HG03025 (cell line): ENCODE measurements around the gene STPG2.

Experiments used
- ATAC-seq: cut with Tn5 transposase; IDR thresholded peaks from one replicate; pipeline ENCODE4 v1.9.1; 2021; ENCODE audit warnings: mild to moderate bottlenecking, moderate library complexity; ENCODE audit not compliant: unreplicated experiment, low FRiP score

The STPG2 gene

GRCh38 chr4:98143001-98143899 is at the start of gene STPG2:
Gene STPG2, minus strand, starts transcription at chr4:98143476.
- peak; percentile 100 for ATAC-seq

- ATAC-seq, result no peak
These were observed 42.0 kb upstream of the STPG2 start for GRCh38 chr4:98185279-98185678.

- ATAC-seq, result no peak
These were observed 38.5 kb upstream of the STPG2 start for GRCh38 chr4:98181809-98182208.

GRCh38 chr4:98179951-98180350 is 36.7 kb upstream of the STPG2 start:
- ATAC-seq, result no peak

GRCh38 chr4:98176531-98176930 is 33.3 kb upstream of the STPG2 start:
- no peak for ATAC-seq

GRCh38 chr4:98170035-98170434 is 26.8 kb upstream of the STPG2 start:
- no peak for ATAC-seq

GRCh38 chr4:98166731-98167041 is 23.4 kb upstream of the STPG2 start:
- no peak for ATAC-seq

- ATAC-seq, result no peak
These were observed 22.9 kb upstream of the STPG2 start for GRCh38 chr4:98166025-98166730.

GRCh38 chr4:98162696-98163095 is 19.4 kb upstream of the STPG2 start:
- no peak for ATAC-seq

- ATAC-seq, result no peak
These were observed 8.1 kb upstream of the STPG2 start for GRCh38 chr4:98151145-98151924.

- ATAC-seq, result no peak
These were observed 7.0 kb upstream of the STPG2 start for GRCh38 chr4:98150092-98150761.

GRCh38 chr4:98148856-98149255 is 5.6 kb upstream of the STPG2 start:
- ATAC-seq, result no peak

GRCh38 chr4:98126141-98126540 is 17.1 kb downstream of the STPG2 start:
- ATAC-seq, result no peak

GRCh38 chr4:98125585-98125984 is 17.7 kb downstream of the STPG2 start:
- ATAC-seq, result no peak

GRCh38 chr4:98117363-98117762 is 25.9 kb downstream of the STPG2 start:
- no peak for ATAC-seq

GRCh38 chr4:98113012-98113411 is 30.3 kb downstream of the STPG2 start:
- ATAC-seq, result no peak

- ATAC-seq, result no peak
These were observed 32.3 kb downstream of the STPG2 start for GRCh38 chr4:98110929-98111328.

GRCh38 chr4:98110214-98110613 is 33.1 kb downstream of the STPG2 start:
- no peak for ATAC-seq

- no peak for ATAC-seq
These were observed 40.6 kb downstream of the STPG2 start for GRCh38 chr4:98102660-98103059.

- ATAC-seq, result no peak
These were observed 41.3 kb downstream of the STPG2 start for GRCh38 chr4:98101988-98102387.

GRCh38 chr4:98098764-98099163 is 44.5 kb downstream of the STPG2 start:
- ATAC-seq, result no peak
